Sigmoid colon (tissue), 4 donors: ENCODE results near the gene CHRNA10.
"Not testable (repeated sequence)": the region's sequence is repeated elsewhere in the genome, so short reads cannot be mapped to it uniquely, and the experiment has no call there.

Source experiments
- CTCF ChIP-seq, 4 experiments: fragments of 450-650 bp in 3 of 4; fragments of 200-600 bp in 1 of 4; IDR thresholded peaks; one replicate each; pipeline ENCODE4 v1.5.1; 2016 to 2019; ENCODE audit warnings: antibody characterized with exemption in 4 of 4, mild to moderate bottlenecking in 3 of 4, moderate library complexity in 2 of 4
- POLR2AphosphoS5 ChIP-seq, 4 donors: sonication (generic); formaldehyde crosslinking; IDR thresholded peaks; one replicate each; pipeline ENCODE4 v1.6.1; 2017; ENCODE audit warnings: antibody characterized with exemption in 4 of 4

- not testable (repeated sequence) for TF ChIP-seq CTCF, POLR2AphosphoS5 (IDR thresholded peaks at IDR 0.05)
Observed at GRCh38 chr11:3648843-3649242, 22.3 kb downstream of the CHRNA10 start.
